HG02759 (cell line): Measurements from ENCODE around the gene PABPN1.
"Not testable (repeated sequence)": the region's sequence is repeated elsewhere in the genome, so short reads cannot be mapped to it uniquely, and the experiment has no call there.

Experiments used
- ATAC-seq: cut with Tn5 transposase; IDR thresholded peaks from one replicate; pipeline ENCODE4 v1.9.1; 2021; ENCODE audit warnings: mild to moderate bottlenecking, moderate library complexity; ENCODE audit not compliant: unreplicated experiment

PABPN1 gene

GRCh38 chr14:23320584-23321571, at the start of gene PABPN1:
PABPN1 (plus strand) TSS chr14:23321457; CDS start chr14:23321470, 13 bp downstream.
- ATAC-seq: peak; percentile 89

- no peak for ATAC-seq
Observed at GRCh38 chr14:23275412-23275811, 45.8 kb upstream of the PABPN1 start.

- ATAC-seq: no peak
Observed at GRCh38 chr14:23277189-23277588, 44.1 kb upstream of the PABPN1 start.

- ATAC-seq: not testable (repeated sequence)
Observed at GRCh38 chr14:23277928-23278327, 43.3 kb upstream of the PABPN1 start.

- ATAC-seq: no peak
Observed at GRCh38 chr14:23281247-23281646, 40.0 kb upstream of the PABPN1 start.

- no peak for ATAC-seq
Observed at GRCh38 chr14:23284654-23285529, 36.4 kb upstream of the PABPN1 start.

GRCh38 chr14:23285530-23286019, 35.7 kb upstream of the PABPN1 start:
- ATAC-seq: peak; percentile 25

- ATAC-seq: peak; percentile 98
Observed at GRCh38 chr14:23286020-23286901, 35.0 kb upstream of the PABPN1 start, which contains the start of gene HOMEZ. HOMEZ (minus strand) TSS chr14:23286132; CDS start chr14:23285952, 180 bp downstream.

GRCh38 chr14:23286902-23287479, 34.3 kb upstream of the PABPN1 start:
- ATAC-seq: no peak

GRCh38 chr14:23294734-23295561, 26.3 kb upstream of the PABPN1 start:
- peak; percentile 67 for ATAC-seq

GRCh38 chr14:23296012-23296777, 25.1 kb upstream of the PABPN1 start:
- no peak for ATAC-seq

- ATAC-seq: no peak
Observed at GRCh38 chr14:23297096-23297495, 24.2 kb upstream of the PABPN1 start.

GRCh38 chr14:23297611-23298277, 23.5 kb upstream of the PABPN1 start:
- ATAC-seq: no peak

GRCh38 chr14:23299211-23299957, 21.9 kb upstream of the PABPN1 start:
- no peak for ATAC-seq

- ATAC-seq: no peak
Observed at GRCh38 chr14:23299986-23300686, 21.1 kb upstream of the PABPN1 start.

GRCh38 chr14:23300687-23301223, 20.5 kb upstream of the PABPN1 start:
- no peak for ATAC-seq
